Naive thymus-derived CD4-positive, alpha-beta T cell (primary cell): ENCODE data around the gene ZC3H10. TPM values are rescaled to one million over a fixed set of nuclear protein-coding genes. Genes with fewer than 3 reads are reported as not detected.
A peak's percentile ranks its signal among the peaks of the same experiment; 100 is the strongest.

ENCODE experiments used
- ATAC-seq: fragments of 150-1000 bp; cut with Tn5 transposase; 2 replicates; pipeline ENCODE4 v1.10.0; 2021; ENCODE audit warnings: mild to moderate bottlenecking, moderate library complexity
- CTCF ChIA-PET: fragments of 350-600 bp; sonication (Branson Sonifier 250); formaldehyde crosslinking; loops from one replicate; lab custom pipeline; 2021; ENCODE audit warnings: antibody characterized with exemption; lab: Charles Lee
- POLR2A ChIA-PET: fragments of 350-600 bp; sonication (Branson Sonifier 250); formaldehyde crosslinking; loops from one replicate; lab custom pipeline; 2021; ENCODE audit warnings: antibody characterized with exemption, inconsistent platforms; lab: Charles Lee
- DNase-seq, 9 donors: peaks; one replicate each; pipeline versions ENCODE4 v3.0.0 to v3.0.0-alpha.2; 2020 to 2022; ENCODE audit warnings: mixed read lengths in 1 of 9
- H3K27ac ChIP-seq: one replicate; pipeline ENCODE4 v1.7.0; 2013; ENCODE audit warnings: mild to moderate bottlenecking, low read depth, low read length, moderate library complexity
- H3K27me3 ChIP-seq, 2 donors: one replicate each; pipeline ENCODE4 v1.7.0; 2013; ENCODE audit warnings: low read length in 2 of 2, mild to moderate bottlenecking in 2 of 2, moderate library complexity in 2 of 2; ENCODE audit not compliant: control insufficient read depth in 2 of 2, insufficient read depth in 2 of 2
- H3K36me3 ChIP-seq, 3 experiments: 1 replicate in 2 of 3; 2 replicates in 1 of 3; pipeline ENCODE4 v1.7.0; 2013; ENCODE audit warnings: low read length in 3 of 3, mild to moderate bottlenecking in 3 of 3, moderate library complexity in 1 of 3; ENCODE audit not compliant: insufficient read depth in 3 of 3, control insufficient read depth in 2 of 3
- H3K4me1 ChIP-seq, 2 donors: one replicate each; pipeline ENCODE4 v1.7.0; 2013; ENCODE audit warnings: low read length in 2 of 2, mild to moderate bottlenecking in 2 of 2, moderate library complexity in 1 of 2; ENCODE audit not compliant: control insufficient read depth in 2 of 2, insufficient read depth in 2 of 2
- H3K4me3 ChIP-seq: 2 replicates; pipeline ENCODE4 v1.7.0; 2013; ENCODE audit warnings: mild to moderate bottlenecking, low read length
- H3K9me3 ChIP-seq, 3 experiments: 1 replicate in 2 of 3; 2 replicates in 1 of 3; pipeline ENCODE4 v1.7.0; 2013; ENCODE audit warnings: low read length in 3 of 3; ENCODE audit not compliant: control insufficient read depth in 2 of 3
- H3K27ac Mint-ChIP-seq, 9 donors: one replicate each; pipeline ENCODE4 v1.8.0; 2020 to 2022; ENCODE audit warnings: mixed read lengths in 9 of 9, mild to moderate bottlenecking in 8 of 9, moderate library complexity in 5 of 9, inconsistent platforms in 2 of 9
- H3K27me3 Mint-ChIP-seq, 5 donors: one replicate each; pipeline ENCODE4 v1.8.0; 2021 to 2022; ENCODE audit warnings: mixed read lengths in 5 of 5, mild to moderate bottlenecking in 1 of 5
- H3K36me3 Mint-ChIP-seq, 5 donors: one replicate each; pipeline ENCODE4 v1.8.0; 2020 to 2022; ENCODE audit warnings: mixed read lengths in 5 of 5, mild to moderate bottlenecking in 3 of 5, inconsistent platforms in 1 of 5
- H3K4me1 Mint-ChIP-seq, 7 donors: one replicate each; pipeline ENCODE4 v1.8.0; 2020 to 2022; ENCODE audit warnings: mixed read lengths in 7 of 7, mild to moderate bottlenecking in 3 of 7, inconsistent platforms in 1 of 7
- H3K4me3 Mint-ChIP-seq, 10 donors: one replicate each; pipeline ENCODE4 v1.8.0; 2020 to 2022; ENCODE audit warnings: mild to moderate bottlenecking in 10 of 10, mixed read lengths in 10 of 10, moderate library complexity in 6 of 10, inconsistent platforms in 2 of 10
- H3K9me3 Mint-ChIP-seq, 11 donors: one replicate each; pipeline ENCODE4 v1.8.0; 2020 to 2022; ENCODE audit warnings: mixed read lengths in 11 of 11, mild to moderate bottlenecking in 4 of 11, inconsistent platforms in 1 of 11, moderate library complexity in 1 of 11
- intact Hi-C, 2 donors: fragments of 100-400 bp; cut with micrococcal nuclease; formaldehyde crosslinking; loops; one replicate each; pipeline ENCODE4 v1.15.1; 2023
- polyA plus RNA-seq, 2 donors: library from polyadenylated mRNA; unstranded; fragments of 300-500 nt; fragmentation: Illumina TruSeq; gene quantifications; one replicate each; pipeline ENCODE4 v1.2.3, GENCODE V29; 2021
- total RNA-seq, 6 experiments: library from RNA in 5 of 6; stranded (reverse) in 5 of 6; gene quantifications; 1 replicate in 5 of 6; 2 replicates in 1 of 6; pipeline ENCODE4 v1.2.3 and lab custom pipeline; 2021 to 2026

ZC3H10 gene
- total and polyA plus RNA-seq, 7 experiments from 2014 or later, result 2.4 to 16.3 (median 8.5) TPM

- Histone ChIP-seq H3K36me3 (peaks cover 8 to 22% (median 14%) of the 10 kb centered on the region in 3 experiments), H3K4me1 (peaks cover 36 to 37% of the 10 kb centered on the region in 2 donors), H3K4me3 (peak overlapping the region; percentile 87), H3K27me3 (no peaks in the 10 kb centered on the region), H3K27ac (peak overlapping the region; percentile 82), H3K9me3 (no peaks in the 10 kb centered on the region)
- H3K4me3 Mint-ChIP-seq, result peak overlapping the region; percentile 91 to 100 (median 98)
- POLR2A ChIA-PET, result interaction anchor here (0.7 to 9.3 kb wide), 34 partner anchors 8 to 368 kb away, joined by 3 to 230 read pairs (median 6); partner anchors contain the start of genes ERBB3, ESYT1, IL23A and MYL6B
- DNase-seq (no peak), ATAC-seq (peak; percentile 0)
- H3K27me3 Mint-ChIP-seq, result peaks cover 0 to 2% (median 0%) of the 10 kb centered on the region in 5 donors
- H3K9me3 Mint-ChIP-seq, result no peaks in the 10 kb centered on the region
- intact Hi-C loops, result loop anchor here (1.0 to 5.0 kb wide), 23 partner anchors 13 to 1329 kb away; partner anchors contain the start of genes RPL41 (in 2 of the 2), RPS26 (in 2 of the 2), SARNP (in 2 of the 2) and CDK2 (in 1 of the 2)
- peaks cover 0 to 23% (median 9%) of the 10 kb centered on the region in 5 donors for H3K36me3 Mint-ChIP-seq
- CTCF ChIA-PET, result interaction anchor here (0.8 to 4.4 kb wide), 13 partner anchors 14 to 365 kb away, joined by 3 to 44 read pairs (median 4); partner anchors contain the start of genes ESYT1, RPL41, SMARCC2 and ZC3H10
- H3K4me1 Mint-ChIP-seq, result peaks cover 31 to 69% (median 64%) of the 10 kb centered on the region in 7 donors
- peak overlapping the region; percentile 92 to 99 (median 98) for H3K27ac Mint-ChIP-seq
These were observed 14.3 kb upstream of the ZC3H10 start for GRCh38 chr12:56103823-56104108.

- Histone ChIP-seq H3K4me3 (peak within 1 kb of the TSS; percentile 87), H3K4me1 (peaks cover 36 to 37% of the 10 kb centered on the region in 2 donors), H3K27ac (peak within 1 kb of the TSS; percentile 82), H3K9me3 (no peaks in the 10 kb centered on the region), H3K36me3 (peaks cover 8 to 27% (median 14%) of the 10 kb centered on the region in 3 experiments), H3K27me3 (no peaks in the 10 kb centered on the region)
- Mint-ChIP-seq H3K9me3 (no peaks in the 10 kb centered on the region), H3K27me3 (peaks cover 0 to under 1% (median 0%) of the 10 kb centered on the region in 5 donors), H3K27ac (peak within 1 kb of the TSS; percentile 92 to 99 (median 98)), H3K4me1 (peaks cover 31 to 69% (median 64%) of the 10 kb centered on the region in 7 donors), H3K36me3 (peaks cover 0 to 23% (median 9%) of the 10 kb centered on the region in 5 donors), H3K4me3 (peak within 1 kb of the TSS; percentile 91 to 100 (median 98))
- DNase-seq, result peak; percentile 83 to 97 (median 96)
- CTCF ChIA-PET, result interaction anchor here (0.8 to 4.4 kb wide), 14 partner anchors 13 to 366 kb away, joined by 3 to 44 read pairs (median 4); partner anchors contain the start of genes ESYT1, RPL41, SMARCC2 and ZC3H10
- ATAC-seq, result peak; percentile 93
- POLR2A ChIA-PET, result interaction anchor here (0.5 to 9.3 kb wide), 37 partner anchors 8 to 367 kb away, joined by 3 to 230 read pairs (median 6); partner anchors contain the start of genes DNAJC14, ERBB3, ESYT1 and IL23A
- intact Hi-C loops, result loop anchor here (1.0 to 5.0 kb wide), 22 partner anchors 12 to 1328 kb away; partner anchors contain the start of genes RPL41 (in 2 of the 2), RPS26 (in 2 of the 2), SARNP (in 2 of the 2) and CS (in 1 of the 2)
These were observed 13.8 kb upstream of the ZC3H10 start, which contains the start of gene PA2G4 for GRCh38 chr12:56104109-56104814. TSS of gene PA2G4 (plus strand) at chr12:56104559. CDS start at chr12:56104738, 179 bp downstream.

DNA sequence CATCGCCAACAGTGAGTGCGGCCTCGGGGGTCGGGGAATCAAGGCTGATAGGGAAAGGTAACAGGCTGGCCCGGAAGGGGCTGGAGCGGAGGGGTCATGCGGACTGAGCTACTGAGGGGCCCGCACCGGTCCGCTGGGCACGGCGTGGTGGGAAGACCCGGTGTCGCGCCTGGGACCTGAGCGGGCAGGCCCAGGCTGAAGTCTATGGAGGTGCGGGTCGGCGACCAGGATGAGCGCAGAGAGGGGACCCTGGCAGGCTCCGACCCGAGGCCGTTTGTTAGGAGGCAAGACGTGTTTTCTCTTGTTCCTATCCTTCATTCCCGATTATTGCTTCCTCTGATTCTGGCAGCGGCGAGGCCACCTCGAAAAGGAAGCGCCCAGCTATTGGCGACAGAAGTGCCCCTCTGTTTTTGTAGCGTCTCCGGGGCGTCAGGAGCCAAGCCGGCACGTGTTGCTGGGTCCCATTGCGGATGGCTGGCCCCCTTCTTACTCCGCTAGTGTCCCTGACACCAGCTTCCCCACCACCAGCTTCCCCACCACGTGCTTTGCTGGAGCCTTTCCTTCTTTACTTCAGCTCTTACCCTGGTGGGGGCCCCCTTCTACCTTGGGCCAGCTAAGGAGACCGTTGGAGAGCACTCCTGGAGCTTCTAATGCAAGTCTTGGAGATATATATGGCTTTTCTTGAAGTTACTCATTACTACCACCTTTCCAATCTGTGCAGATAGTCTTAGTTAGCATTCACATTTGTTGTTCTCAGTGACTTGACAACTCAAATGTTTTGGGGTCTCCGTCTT is 13.1 kb upstream of the ZC3H10 start:
- Mint-ChIP-seq H3K27me3 (no peaks in the 10 kb centered on the region), H3K27ac (peak overlapping the region; percentile 92 to 99 (median 98)), H3K4me1 (peaks cover 31 to 64% (median 59%) of the 10 kb centered on the region in 7 donors), H3K36me3 (peaks cover 0 to 25% (median 9%) of the 10 kb centered on the region in 5 donors), H3K4me3 (peak overlapping the region; percentile 91 to 100 (median 98)), H3K9me3 (no peaks in the 10 kb centered on the region)
- Histone ChIP-seq H3K36me3 (peaks cover 14 to 34% (median 20%) of the 10 kb centered on the region in 3 experiments), H3K9me3 (no peaks in the 10 kb centered on the region), H3K4me1 (peaks cover 36 to 37% of the 10 kb centered on the region in 2 donors), H3K27me3 (no peaks in the 10 kb centered on the region), H3K27ac (peak overlapping the region; percentile 82), H3K4me3 (peak overlapping the region; percentile 87)
- peak; percentile 0 for ATAC-seq
- POLR2A ChIA-PET, result interaction anchor here (0.5 to 9.3 kb wide), 28 partner anchors 8 to 366 kb away, joined by 3 to 230 read pairs (median 8); partner anchors contain the start of genes DNAJC14, ERBB3, ESYT1 and IL23A
- CTCF ChIA-PET, result interaction anchor here (0.5 to 4.4 kb wide), 9 partner anchors 13 to 116 kb away, joined by 3 to 44 read pairs (median 4); partner anchors contain the start of genes RPL41, SMARCC2 and ZC3H10
- DNase-seq, result peak in 2 of 9 donors; percentile 11 to 35
- intact Hi-C loops, result loop anchor here (1.0 to 5.0 kb wide), 22 partner anchors 11 to 1327 kb away; partner anchors contain the start of genes RPL41 (in 2 of the 2), RPS26 (in 2 of the 2), SARNP (in 2 of the 2) and CS (in 1 of the 2)

DNA sequence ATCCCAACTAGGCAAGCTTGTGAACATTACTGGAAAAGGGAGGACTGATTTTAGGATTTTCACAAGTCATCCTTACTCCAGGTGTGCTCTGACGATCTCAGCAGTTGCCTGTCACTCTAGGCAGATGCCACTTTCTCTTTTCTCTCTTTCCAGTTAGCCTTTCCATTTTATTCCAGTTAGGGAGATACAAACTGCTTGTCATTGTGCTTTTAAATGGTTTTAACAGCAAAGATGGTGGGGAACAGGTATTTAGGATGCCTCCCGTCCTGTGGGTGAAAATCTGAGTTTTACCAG is 12.5 kb upstream of the ZC3H10 start:
- no peaks in the 10 kb centered on the region for H3K9me3 ChIP-seq
- CTCF ChIA-PET, result interaction anchor here (1.1 to 4.4 kb wide), 2 partner anchors 12 to 28 kb away, joined by 4 to 44 read pairs; partner anchors contain the start of genes RPL41 and ZC3H10
- ATAC-seq (no peak), DNase-seq (no peak)
- H3K4me1 ChIP-seq, result peaks cover 36 to 37% of the 10 kb centered on the region in 2 donors
- H3K27ac ChIP-seq, result peak overlapping the region; percentile 82
- intact Hi-C loops, result loop anchor here in 1 of 2 donors (2.0 kb wide), 1 partner anchor 367 kb away; no protein-coding TSS in a partner anchor
- peaks cover 0 to 29% (median 14%) of the 10 kb centered on the region in 5 donors for H3K36me3 Mint-ChIP-seq
- H3K4me1 Mint-ChIP-seq, result peaks cover 31 to 61% (median 57%) of the 10 kb centered on the region in 7 donors
- POLR2A ChIA-PET, result interaction anchor here (1.0 to 9.3 kb wide), 10 partner anchors 7 to 288 kb away, joined by 6 to 230 read pairs (median 20); partner anchors contain the start of genes ERBB3, ESYT1, ORMDL2 and RPL41
- H3K27me3 Mint-ChIP-seq, result no peaks in the 10 kb centered on the region
- H3K36me3 ChIP-seq, result peaks cover 18 to 40% (median 20%) of the 10 kb centered on the region in 3 experiments
- H3K27ac Mint-ChIP-seq, result peak overlapping the region; percentile 92 to 99 (median 98)
- H3K9me3 Mint-ChIP-seq, result no peaks in the 10 kb centered on the region
- no peaks in the 10 kb centered on the region for H3K27me3 ChIP-seq
- H3K4me3 ChIP-seq, result peak overlapping the region; percentile 87
- H3K4me3 Mint-ChIP-seq, result peak overlapping the region; percentile 91 to 100 (median 98)

DNA sequence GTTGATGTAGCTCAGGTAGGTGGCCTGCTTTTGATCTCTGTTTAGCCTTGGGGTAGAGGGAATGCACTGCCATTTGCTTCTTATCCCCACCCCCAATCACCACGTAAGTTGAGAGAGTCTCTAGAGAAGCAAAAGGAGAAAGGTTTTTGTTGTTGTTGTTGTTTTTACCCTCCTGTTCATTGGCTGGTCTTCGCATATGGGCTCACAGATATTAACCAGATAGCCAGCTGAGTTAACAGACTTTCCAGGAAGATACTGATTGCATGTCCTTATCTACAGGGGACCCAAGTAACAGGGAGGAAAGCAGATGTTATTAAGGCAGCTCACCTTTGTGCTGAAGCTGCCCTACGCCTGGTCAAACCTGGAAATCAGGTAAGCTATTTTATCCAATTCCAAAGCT is 10.8 kb upstream of the ZC3H10 start:
- Histone ChIP-seq H3K36me3 (peaks cover 23 to 56% (median 24%) of the 10 kb centered on the region in 3 experiments), H3K27me3 (no peaks in the 10 kb centered on the region), H3K27ac (peak overlapping the region; percentile 6), H3K4me1 (peaks cover 26 to 28% of the 10 kb centered on the region in 2 donors), H3K4me3 (no peak overlapping the region), H3K9me3 (no peaks in the 10 kb centered on the region)
- intact Hi-C loops, result no loop called here
- Mint-ChIP-seq H3K4me1 (peaks cover 20 to 51% (median 41%) of the 10 kb centered on the region in 7 donors), H3K27ac (peak overlapping the region in 4 of 9 donors; percentile 58 to 99 (median 78)), H3K9me3 (no peaks in the 10 kb centered on the region), H3K27me3 (no peaks in the 10 kb centered on the region), H3K36me3 (peaks cover 5 to 40% (median 25%) of the 10 kb centered on the region in 5 donors), H3K4me3 (peak overlapping the region in 2 of 10 donors; percentile 10 to 25)
- ChIA-PET POLR2A (interaction anchor here (1.1 to 9.3 kb wide), 4 partner anchors 11 to 115 kb away, joined by 3 to 230 read pairs (median 6); partner anchors contain the start of genes RNF41, RPL41 and ZC3H10), CTCF (interaction anchor here (0.5 to 1.8 kb wide), 5 partner anchors 9 to 184 kb away, joined by 3 to 6 read pairs (median 3); no protein-coding TSS in a partner anchor)
- ATAC-seq (no peak), DNase-seq (no peak)
